Skeletal muscle tissue (tissue), 4 donors: ENCODE data around the gene SERPINA5. TPM values are rescaled to one million over a fixed set of nuclear protein-coding genes. Genes with fewer than 3 reads are reported as not detected.

ENCODE experiments used
- H3K27ac ChIP-seq: one replicate; pipeline ENCODE4 v1.7.0; 2013; ENCODE audit warnings: mild to moderate bottlenecking, low read depth, low read length, inconsistent platforms
- H3K27me3 ChIP-seq, 3 donors: one replicate each; pipeline ENCODE4 v1.7.0; 2013; ENCODE audit warnings: low read length in 3 of 3; ENCODE audit not compliant: control insufficient read depth in 3 of 3, insufficient read depth in 3 of 3
- H3K36me3 ChIP-seq, 3 donors: one replicate each; pipeline ENCODE4 v1.7.0; 2013; ENCODE audit warnings: low read length in 3 of 3; ENCODE audit not compliant: control insufficient read depth in 3 of 3, insufficient read depth in 3 of 3
- H3K4me1 ChIP-seq, 3 donors: one replicate each; pipeline ENCODE4 v1.7.0; 2013; ENCODE audit warnings: low read length in 3 of 3, mild to moderate bottlenecking in 3 of 3; ENCODE audit not compliant: control insufficient read depth in 3 of 3, insufficient read depth in 3 of 3
- H3K4me3 ChIP-seq, 3 donors: one replicate each; pipeline ENCODE4 v1.7.0; 2013; ENCODE audit warnings: low read length in 3 of 3
- H3K9ac ChIP-seq, 3 donors: one replicate each; pipeline ENCODE4 v1.7.0; 2013; ENCODE audit warnings: low read length in 3 of 3, mild to moderate bottlenecking in 3 of 3, moderate library complexity in 2 of 3, low read depth in 1 of 3
- H3K9me3 ChIP-seq, 3 donors: one replicate each; pipeline ENCODE4 v1.7.0; 2013; ENCODE audit warnings: low read length in 3 of 3; ENCODE audit not compliant: control insufficient read depth in 3 of 3
- total RNA-seq: library from RNA; depleted of rRNA; stranded (reverse); fragments of >200 nt; gene quantifications from one replicate; pipeline ENCODE4 v1.2.3, GENCODE V29; 2014
- donor health status: Osteomylitis.

Gene SERPINA5
- total RNA-seq, 1 donor from 2014 or later, result 0.52 TPM

GRCh38 chr14:94562941-94563883 is 18.0 kb upstream of the SERPINA5 start:
- Histone ChIP-seq H3K27ac (no peak overlapping the region), H3K36me3 (no peaks in the 10 kb centered on the region), H3K4me1 (peaks cover 0 to 15% (median 8%) of the 10 kb centered on the region in 3 donors), H3K4me3 (no peak overlapping the region), H3K27me3 (no peaks in the 10 kb centered on the region), H3K9ac (no peak overlapping the region), H3K9me3 (no peaks in the 10 kb centered on the region)

- Histone ChIP-seq H3K9ac (no peak overlapping the region), H3K9me3 (no peaks in the 10 kb centered on the region), H3K27me3 (no peaks in the 10 kb centered on the region), H3K36me3 (no peaks in the 10 kb centered on the region), H3K4me1 (peaks cover 0 to 14% (median 8%) of the 10 kb centered on the region in 3 donors), H3K4me3 (no peak overlapping the region), H3K27ac (no peak overlapping the region)
Observed at GRCh38 chr14:94564381-94564780, 16.8 kb upstream of the SERPINA5 start.

- Histone ChIP-seq H3K9ac (no peak overlapping the region), H3K27ac (no peak overlapping the region), H3K4me1 (peaks cover 5 to 8% (median 6%) of the 10 kb centered on the region in 3 donors), H3K9me3 (no peaks in the 10 kb centered on the region), H3K27me3 (no peaks in the 10 kb centered on the region), H3K36me3 (no peaks in the 10 kb centered on the region), H3K4me3 (no peak overlapping the region)
Observed at GRCh38 chr14:94568186-94568585, 13.0 kb upstream of the SERPINA5 start.

GRCh38 chr14:94569381-94570001 is 11.7 kb upstream of the SERPINA5 start:
- no peaks in the 10 kb centered on the region for H3K9me3 ChIP-seq
- no peak overlapping the region for H3K27ac ChIP-seq
- no peaks in the 10 kb centered on the region for H3K36me3 ChIP-seq
- no peak overlapping the region for H3K4me3 ChIP-seq
- no peaks in the 10 kb centered on the region for H3K27me3 ChIP-seq
- peaks cover 5 to 8% (median 6%) of the 10 kb centered on the region in 3 donors for H3K4me1 ChIP-seq
- H3K9ac ChIP-seq, result no peak overlapping the region

GRCh38 chr14:94570002-94570400 is 11.2 kb upstream of the SERPINA5 start:
- H3K36me3 ChIP-seq, result no peaks in the 10 kb centered on the region
- H3K27ac ChIP-seq, result no peak overlapping the region
- no peak overlapping the region for H3K9ac ChIP-seq
- H3K4me1 ChIP-seq, result peaks cover 5 to 8% (median 6%) of the 10 kb centered on the region in 3 donors
- H3K4me3 ChIP-seq, result no peak overlapping the region
- H3K27me3 ChIP-seq, result no peaks in the 10 kb centered on the region
- H3K9me3 ChIP-seq, result no peaks in the 10 kb centered on the region

DNA sequence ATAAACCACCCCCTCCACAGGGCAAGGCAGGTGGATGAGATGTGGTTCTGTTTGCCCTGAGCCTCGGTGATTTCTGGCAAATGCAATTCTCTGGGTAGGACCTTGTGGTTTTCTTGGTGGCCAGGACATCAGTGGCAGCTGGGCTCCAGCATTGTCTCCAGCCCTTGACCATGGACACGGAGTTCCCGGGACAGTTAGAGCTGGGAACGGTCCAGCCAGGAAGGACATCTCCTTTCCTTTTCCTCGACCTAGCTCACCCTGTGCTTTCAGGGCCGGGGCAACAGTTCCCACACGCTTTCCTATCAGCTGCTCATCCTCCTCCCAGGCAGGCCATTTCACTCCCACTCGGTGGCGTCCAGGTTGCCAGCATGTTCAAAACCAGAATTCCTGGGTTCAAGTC is 10.8 kb upstream of the SERPINA5 start:
- no peak overlapping the region for H3K9ac ChIP-seq
- H3K27me3 ChIP-seq, result no peaks in the 10 kb centered on the region
- H3K9me3 ChIP-seq, result no peaks in the 10 kb centered on the region
- no peak overlapping the region for H3K27ac ChIP-seq
- no peaks in the 10 kb centered on the region for H3K36me3 ChIP-seq
- H3K4me3 ChIP-seq, result no peak overlapping the region
- H3K4me1 ChIP-seq, result peaks cover 5 to 8% (median 6%) of the 10 kb centered on the region in 3 donors

GRCh38 chr14:94571395-94571794 is 9.8 kb upstream of the SERPINA5 start:
- H3K4me3 ChIP-seq, result no peak overlapping the region
- no peak overlapping the region for H3K9ac ChIP-seq
- H3K9me3 ChIP-seq, result no peaks in the 10 kb centered on the region
- H3K36me3 ChIP-seq, result no peaks in the 10 kb centered on the region
- H3K4me1 ChIP-seq, result peaks cover 5 to 8% (median 6%) of the 10 kb centered on the region in 3 donors
- H3K27me3 ChIP-seq, result no peaks in the 10 kb centered on the region
- peak overlapping the region; percentile 39 for H3K27ac ChIP-seq

- Histone ChIP-seq H3K4me3 (no peak overlapping the region), H3K4me1 (peaks cover 5 to 8% (median 6%) of the 10 kb centered on the region in 3 donors), H3K27ac (peak overlapping the region; percentile 18), H3K36me3 (no peaks in the 10 kb centered on the region), H3K9ac (no peak overlapping the region), H3K27me3 (no peaks in the 10 kb centered on the region), H3K9me3 (no peaks in the 10 kb centered on the region)
Observed at GRCh38 chr14:94571950-94572349, 9.3 kb upstream of the SERPINA5 start.

DNA sequence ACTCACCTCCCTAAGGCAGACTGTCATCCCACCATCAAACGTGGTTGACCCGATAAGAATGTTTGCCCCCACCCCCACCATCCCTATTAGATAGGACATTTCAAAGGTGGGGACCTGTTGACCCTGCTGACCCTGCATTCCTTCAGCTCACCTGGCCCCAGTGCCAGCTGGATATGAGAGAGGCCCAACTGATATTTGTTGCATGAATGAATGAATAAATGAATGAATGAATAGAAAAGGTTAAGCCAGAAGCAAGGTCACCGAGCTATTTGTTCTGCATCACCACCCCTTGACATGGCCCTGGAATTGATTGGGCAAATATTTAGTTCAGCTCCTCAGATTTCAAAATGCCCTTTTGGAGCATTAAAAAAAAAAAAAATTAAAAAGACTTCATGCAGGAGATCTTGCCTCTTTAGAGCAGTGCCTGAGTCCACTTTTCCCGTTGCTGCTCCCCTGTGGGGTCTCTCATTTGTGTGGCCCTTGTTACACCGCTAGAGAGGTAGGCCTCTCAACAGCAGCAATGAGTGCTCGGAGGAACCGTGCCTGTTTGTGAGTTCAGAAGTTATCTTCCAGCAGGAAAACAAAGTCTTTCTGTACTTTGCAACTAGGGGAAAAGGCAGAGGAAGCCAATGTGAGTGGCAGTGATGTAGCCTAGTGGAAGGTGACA is 8.5 kb upstream of the SERPINA5 start:
- Histone ChIP-seq H3K9ac (no peak overlapping the region), H3K27ac (peak overlapping the region; percentile 18)

More for the DNA sequence above, 8.5 kb upstream of the SERPINA5 start:
- no peaks in the 10 kb centered on the region for H3K27me3 ChIP-seq
- no peak overlapping the region for H3K4me3 ChIP-seq
- H3K36me3 ChIP-seq, result no peaks in the 10 kb centered on the region
- peaks cover 5 to 8% (median 6%) of the 10 kb centered on the region in 3 donors for H3K4me1 ChIP-seq
- H3K9me3 ChIP-seq, result no peaks in the 10 kb centered on the region
